Bronchial epithelial cell (primary cell): ENCODE measurements around the gene CLEC4M. TPM values are rescaled to one million over a fixed set of nuclear protein-coding genes. Genes with fewer than 3 reads are reported as not detected.

Source experiments
- DNase-seq: peaks from one replicate; pipeline ENCODE4 v3.0.0-alpha.2; 2010; ENCODE audit warnings: low read depth
- FAIRE-seq: peaks from 2 replicates; lab custom pipeline; 2011; peaks lifted over from hg19 to GRCh38; lab: Jason Lieb, UNC
- H3K27me3 ChIP-seq: 2 replicates; pipeline ENCODE4 v1.5.1; 2011; ENCODE audit warnings: low read length; ENCODE audit not compliant: control insufficient read depth, insufficient read depth
- H3K36me3 ChIP-seq: 2 replicates; pipeline ENCODE4 v1.5.1; 2011; ENCODE audit warnings: low read length; ENCODE audit not compliant: control insufficient read depth, insufficient read depth
- H3K4me3 ChIP-seq: 2 replicates; pipeline ENCODE4 v1.5.1; 2011; ENCODE audit warnings: mild to moderate bottlenecking, low read depth, low read length, control low read depth
- CTCF ChIP-seq: IDR thresholded peaks from 2 replicates; pipeline ENCODE4 v1.5.1; 2011; ENCODE audit warnings: mild to moderate bottlenecking, moderate library complexity, low read length, control low read depth, inconsistent platforms; ENCODE audit not compliant: insufficient read depth, severe bottlenecking
- total RNA-seq: library from RNA; depleted of rRNA; stranded (reverse); fragments of >200 nt; gene quantifications from 2 replicates; pipeline ENCODE4 v1.2.1, GENCODE V29; 2014

The CLEC4M gene
- total RNA-seq, 1 donor from 2014 or later: not detected

- H3K27me3 ChIP-seq: peaks cover 7% of the 10 kb centered on the region
- no peak for TF ChIP-seq CTCF
Observed at GRCh38 chr19:7732045-7732444, 31.0 kb upstream of the CLEC4M start, which contains the start of gene CLEC4G. CLEC4G (minus strand) TSS chr19:7732110; CDS start chr19:7732102, 8 bp downstream.

DNA sequence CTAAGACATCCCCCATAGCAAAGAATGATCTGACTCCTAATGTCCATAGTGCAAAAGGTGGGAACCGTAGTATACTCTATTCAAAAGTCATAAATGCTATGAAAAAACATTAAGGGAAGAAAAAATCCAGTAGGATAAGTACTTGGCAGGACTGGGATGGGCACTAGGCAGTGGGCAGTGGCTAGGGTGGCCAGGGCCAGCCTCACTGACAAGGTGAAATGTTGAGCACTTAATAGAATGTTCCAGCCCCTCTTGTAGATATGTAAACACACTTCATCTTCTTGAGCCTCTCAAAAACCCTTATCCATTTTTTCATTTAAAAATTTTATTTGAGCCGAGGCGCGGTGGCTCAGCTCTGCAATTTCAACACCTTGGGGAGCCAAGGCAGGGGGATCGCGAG is 29.7 kb upstream of the CLEC4M start:
- H3K4me3 ChIP-seq: no peak overlapping the region
- no peaks in the 10 kb centered on the region for H3K36me3 ChIP-seq
- DNase-seq (no peak), FAIRE-seq (no peak)
- H3K27me3 ChIP-seq: peaks cover 7% of the 10 kb centered on the region
- no peak for TF ChIP-seq CTCF

More at GRCh38 chr19:7732045-7732444, 31.0 kb upstream of the CLEC4M start, which contains the start of gene CLEC4G:
- FAIRE-seq: no peak
- no peak for DNase-seq
- Histone ChIP-seq H3K4me3 (no peak within 1 kb of the TSS), H3K36me3 (no peaks in the 10 kb centered on the region)

DNA sequence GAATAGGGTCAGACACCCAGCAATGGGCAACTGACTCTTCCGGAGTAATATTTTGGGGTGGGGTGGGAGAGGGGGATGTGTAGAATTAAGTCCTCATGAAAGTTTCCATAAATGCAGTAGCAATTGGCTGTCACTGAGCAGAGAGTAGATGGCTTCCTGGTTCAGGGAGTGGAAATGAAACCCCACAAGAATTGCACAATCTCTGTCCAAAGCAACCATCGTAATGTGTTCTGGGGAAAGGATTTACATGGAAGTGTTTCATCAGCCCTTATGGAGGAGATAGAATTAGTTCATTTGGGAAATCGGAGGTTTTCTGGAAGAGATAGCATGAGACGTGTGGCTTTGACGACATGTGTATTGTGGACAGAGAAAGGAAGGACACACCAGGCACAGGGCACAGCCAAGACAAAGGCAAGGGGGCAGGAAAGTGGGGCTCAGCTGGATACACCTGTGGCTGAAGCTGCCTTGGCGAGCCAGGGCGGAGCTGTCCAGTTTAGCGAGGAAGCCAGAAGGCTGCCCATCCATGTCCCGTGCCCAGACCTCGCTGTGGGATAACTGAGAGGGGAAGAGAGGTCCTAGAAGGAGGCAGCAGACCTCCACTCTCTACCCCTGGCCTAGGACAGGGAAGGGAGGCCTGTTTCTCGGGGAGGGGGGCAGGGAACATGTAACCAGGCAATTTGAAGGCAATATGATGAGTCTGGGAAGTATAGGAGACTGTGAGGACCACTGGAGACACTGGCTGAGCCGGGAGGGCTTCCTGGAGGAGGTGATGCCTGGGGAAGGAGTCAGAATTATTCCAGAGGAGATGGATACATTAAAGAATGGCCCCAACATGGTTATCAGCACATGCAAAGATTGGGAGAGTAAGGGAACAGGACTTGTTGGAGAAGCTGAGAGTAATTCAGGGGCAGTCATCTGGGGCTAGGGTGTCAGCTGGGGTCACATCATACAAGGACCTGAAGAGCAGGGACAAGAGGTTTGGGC is 28.5 kb upstream of the CLEC4M start:
- Histone ChIP-seq H3K4me3 (no peak overlapping the region), H3K27me3 (peaks cover 5% of the 10 kb centered on the region), H3K36me3 (no peaks in the 10 kb centered on the region)
- no peak for FAIRE-seq
- no peak for TF ChIP-seq CTCF
- DNase-seq: peak; percentile 4

GRCh38 chr19:7736148-7736547 is 26.9 kb upstream of the CLEC4M start:
- no peak for TF ChIP-seq CTCF
- Histone ChIP-seq H3K36me3 (no peaks in the 10 kb centered on the region), H3K27me3 (no peaks in the 10 kb centered on the region), H3K4me3 (no peak overlapping the region)
- no peak for DNase-seq
- no peak for FAIRE-seq

DNA sequence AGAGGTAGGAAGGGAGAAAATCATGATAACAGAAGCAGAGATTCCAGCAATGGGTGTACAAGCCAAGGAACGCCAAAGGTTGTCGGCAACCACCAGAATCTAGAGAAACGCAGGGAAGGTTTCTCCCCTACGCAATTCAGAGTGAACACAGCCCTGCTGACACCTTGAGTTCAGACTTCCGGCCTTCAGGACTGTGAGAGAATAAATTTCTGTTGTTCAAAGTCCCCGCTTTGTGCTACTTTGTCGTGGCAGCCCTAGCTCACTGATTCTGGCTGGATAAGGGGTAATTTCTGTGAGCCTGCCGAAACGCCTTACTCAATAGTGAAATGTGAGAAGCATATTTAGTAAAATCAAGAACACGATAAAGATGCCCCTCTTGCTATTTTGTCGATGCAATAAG is 25.8 kb upstream of the CLEC4M start:
- DNase-seq (no peak), FAIRE-seq (no peak)
- no peak for TF ChIP-seq CTCF
- Histone ChIP-seq H3K36me3 (no peaks in the 10 kb centered on the region), H3K27me3 (no peaks in the 10 kb centered on the region), H3K4me3 (no peak overlapping the region)

- TF ChIP-seq CTCF: no peak
- FAIRE-seq (no peak), DNase-seq (no peak)
- Histone ChIP-seq H3K4me3 (no peak overlapping the region), H3K27me3 (no peaks in the 10 kb centered on the region), H3K36me3 (no peaks in the 10 kb centered on the region)
Observed at GRCh38 chr19:7738023-7738422, 25.0 kb upstream of the CLEC4M start.
